AG10803 (cell line): ENCODE measurements around the gene CIART.
A peak's percentile ranks its signal among the peaks of the same experiment; 100 is the strongest.
"Not testable (repeated sequence)": the region's sequence is repeated elsewhere in the genome, so short reads cannot be mapped to it uniquely, and the experiment has no call there.

Experiments used
- DNase-seq: peaks from one replicate; pipeline ENCODE4 v3.0.0; 2010; ENCODE audit warnings: low read depth
- H3K4me3 ChIP-seq: 2 replicates; pipeline ENCODE4 v1.5.1; 2011; ENCODE audit warnings: mild to moderate bottlenecking, low read length, control low read depth
- TF ChIP-seq, protein P1 (sequence below): conservative IDR thresholded peaks from 2 replicates; pipeline ENCODE4 v1.5.1; 2011; ENCODE audit warnings: mild to moderate bottlenecking, low read length, control low read depth, inconsistent platforms

The CIART gene

DNA sequence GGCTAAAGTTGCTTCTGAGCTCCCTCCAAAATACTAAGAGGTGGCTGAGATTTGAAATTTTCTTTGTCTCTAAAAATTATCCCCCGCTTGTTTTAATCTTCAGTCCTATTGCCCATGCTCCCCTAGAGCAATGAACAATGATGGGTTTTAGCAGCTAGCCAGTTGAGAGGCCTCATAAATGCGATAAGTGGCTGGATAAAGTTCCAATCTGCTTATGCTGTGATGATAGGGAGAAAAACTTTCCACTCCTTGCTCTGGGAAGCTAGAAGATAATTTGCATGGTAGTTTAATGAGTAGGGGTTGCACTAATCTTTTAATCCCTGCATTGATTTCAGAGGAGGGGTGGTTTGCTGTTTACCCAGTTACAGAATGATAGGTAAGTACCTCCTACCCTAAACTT is 29.4 kb downstream of the CIART start:
- TF ChIP-seq, protein P1, sequence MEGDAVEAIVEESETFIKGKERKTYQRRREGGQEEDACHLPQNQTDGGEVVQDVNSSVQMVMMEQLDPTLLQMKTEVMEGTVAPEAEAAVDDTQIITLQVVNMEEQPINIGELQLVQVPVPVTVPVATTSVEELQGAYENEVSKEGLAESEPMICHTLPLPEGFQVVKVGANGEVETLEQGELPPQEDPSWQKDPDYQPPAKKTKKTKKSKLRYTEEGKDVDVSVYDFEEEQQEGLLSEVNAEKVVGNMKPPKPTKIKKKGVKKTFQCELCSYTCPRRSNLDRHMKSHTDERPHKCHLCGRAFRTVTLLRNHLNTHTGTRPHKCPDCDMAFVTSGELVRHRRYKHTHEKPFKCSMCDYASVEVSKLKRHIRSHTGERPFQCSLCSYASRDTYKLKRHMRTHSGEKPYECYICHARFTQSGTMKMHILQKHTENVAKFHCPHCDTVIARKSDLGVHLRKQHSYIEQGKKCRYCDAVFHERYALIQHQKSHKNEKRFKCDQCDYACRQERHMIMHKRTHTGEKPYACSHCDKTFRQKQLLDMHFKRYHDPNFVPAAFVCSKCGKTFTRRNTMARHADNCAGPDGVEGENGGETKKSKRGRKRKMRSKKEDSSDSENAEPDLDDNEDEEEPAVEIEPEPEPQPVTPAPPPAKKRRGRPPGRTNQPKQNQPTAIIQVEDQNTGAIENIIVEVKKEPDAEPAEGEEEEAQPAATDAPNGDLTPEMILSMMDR: no peak
- no peak for DNase-seq
- no peak overlapping the region for H3K4me3 ChIP-seq

DNA sequence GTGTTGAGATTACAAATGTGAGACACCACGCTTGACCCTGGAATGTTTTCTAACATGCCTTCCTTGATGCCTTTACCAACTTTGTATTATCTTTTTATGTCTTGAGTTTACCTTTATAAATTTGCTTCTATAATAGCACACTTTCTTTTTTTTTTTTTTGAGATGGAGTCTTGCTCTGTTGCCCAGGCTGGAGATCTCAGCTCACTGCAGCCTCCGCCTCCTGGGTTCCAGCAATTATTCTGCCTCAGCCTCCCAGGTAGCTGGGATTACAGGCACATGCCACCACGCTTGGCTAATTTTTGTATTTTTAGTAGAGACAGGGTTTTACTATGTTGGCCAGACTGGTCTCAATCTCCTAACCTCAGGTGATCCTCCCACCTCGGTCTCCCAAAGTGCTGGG is 32.3 kb downstream of the CIART start:
- DNase-seq, H3K4me3 ChIP-seq: not testable (repeated sequence)

DNA sequence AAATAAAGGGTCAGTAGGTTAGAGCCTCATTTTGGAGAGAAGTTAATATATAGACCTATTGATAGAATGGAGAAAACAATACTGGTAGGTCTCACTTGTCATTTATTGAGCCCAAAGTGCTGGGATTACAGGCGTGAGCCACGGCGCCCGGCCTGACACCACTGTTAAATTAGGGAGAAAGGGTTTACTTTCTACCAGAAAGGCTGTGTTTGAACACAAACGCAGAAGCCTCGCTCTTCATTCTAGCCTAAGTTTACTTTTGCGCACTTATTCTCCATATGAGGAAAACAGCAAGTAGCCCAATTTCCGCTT is 38.3 kb downstream of the CIART start:
- H3K4me3 ChIP-seq: peak overlapping the region; percentile 90
- TF ChIP-seq, protein P1: no peak
- no peak for DNase-seq

DNA sequence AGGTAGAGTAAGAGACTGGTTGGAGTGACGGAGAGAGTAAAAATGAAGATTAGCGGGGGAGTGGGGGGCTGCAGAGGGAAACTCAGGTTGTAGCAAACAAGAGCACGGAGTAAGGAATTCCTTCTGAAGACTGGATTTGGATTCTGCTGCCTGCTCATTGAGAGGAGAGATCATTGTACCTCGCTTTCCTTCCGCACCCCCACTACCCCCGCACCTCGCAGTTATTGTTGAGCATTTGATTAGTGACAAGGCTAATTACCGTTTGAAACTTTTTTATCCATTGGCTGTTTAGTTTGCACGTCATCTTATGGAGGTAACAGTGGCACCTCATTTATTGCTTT is 39.4 kb downstream of the CIART start:
- DNase-seq: no peak
- H3K4me3 ChIP-seq: peak overlapping the region; percentile 90
- TF ChIP-seq, protein P1: no peak

DNA sequence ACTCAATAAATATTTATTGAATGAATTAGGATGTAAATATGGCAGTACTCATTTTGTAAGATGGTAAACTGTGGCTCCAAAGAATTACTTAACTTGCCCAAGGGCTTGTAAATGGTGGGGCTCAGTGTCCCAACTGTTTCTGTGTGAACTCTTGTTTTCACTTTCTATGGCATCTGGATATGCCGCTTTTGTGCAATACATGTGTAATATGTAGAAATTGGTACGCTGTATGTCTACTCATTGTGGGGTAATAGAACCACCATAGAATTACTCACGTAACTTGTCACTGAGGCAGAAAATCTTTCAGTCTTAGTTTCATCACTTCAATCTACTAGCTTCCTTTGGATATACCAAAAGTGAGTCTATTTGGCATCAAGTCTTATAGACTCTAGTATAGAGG is 40.0 kb downstream of the CIART start:
- peak overlapping the region; percentile 90 for H3K4me3 ChIP-seq
- TF ChIP-seq, protein P1: no peak
- peak; percentile 56 for DNase-seq

DNA sequence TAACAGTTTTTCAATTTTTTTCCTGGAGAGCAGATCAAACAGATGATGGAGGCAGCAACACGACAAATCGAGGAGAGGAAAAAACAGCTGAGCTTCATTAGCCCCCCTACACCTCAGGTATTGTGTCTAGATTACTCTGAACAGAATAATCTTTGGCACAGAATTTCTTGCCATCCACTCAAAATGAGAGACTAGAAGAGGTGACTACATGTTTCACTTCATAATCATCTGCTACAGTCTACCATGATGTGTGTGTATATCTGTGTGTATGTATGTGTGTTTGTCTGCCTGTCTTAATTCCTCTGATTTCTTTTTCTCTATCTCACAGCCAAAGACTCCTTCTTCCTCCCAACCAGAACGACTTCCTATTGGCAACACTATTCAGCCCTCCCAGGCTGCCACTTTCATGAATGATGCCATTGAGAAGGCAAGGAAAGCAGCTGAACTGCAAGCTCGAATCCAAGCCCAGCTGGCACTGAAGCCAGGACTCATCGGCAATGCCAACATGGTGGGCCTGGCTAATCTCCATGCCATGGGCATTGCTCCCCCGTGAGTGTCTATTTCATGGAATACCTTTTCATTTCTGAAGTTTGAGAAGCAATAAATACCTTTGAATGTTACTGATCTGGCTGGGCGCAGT is 50.4 kb downstream of the CIART start:
- TF ChIP-seq, protein P1: no peak
- no peak for DNase-seq
- no peak overlapping the region for H3K4me3 ChIP-seq
